GM18867 (cell line): ENCODE measurements around the gene ALOX5.
A peak's percentile ranks its signal among the peaks of the same experiment; 100 is the strongest.
"Not testable (repeated sequence)": the region's sequence is repeated elsewhere in the genome, so short reads cannot be mapped to it uniquely, and the experiment has no call there.

Experiments used
- ATAC-seq: cut with Tn5 transposase; IDR thresholded peaks from one replicate; pipeline ENCODE4 v1.9.1; 2021; ENCODE audit warnings: mild to moderate bottlenecking, moderate library complexity; ENCODE audit not compliant: unreplicated experiment

The ALOX5 gene

DNA sequence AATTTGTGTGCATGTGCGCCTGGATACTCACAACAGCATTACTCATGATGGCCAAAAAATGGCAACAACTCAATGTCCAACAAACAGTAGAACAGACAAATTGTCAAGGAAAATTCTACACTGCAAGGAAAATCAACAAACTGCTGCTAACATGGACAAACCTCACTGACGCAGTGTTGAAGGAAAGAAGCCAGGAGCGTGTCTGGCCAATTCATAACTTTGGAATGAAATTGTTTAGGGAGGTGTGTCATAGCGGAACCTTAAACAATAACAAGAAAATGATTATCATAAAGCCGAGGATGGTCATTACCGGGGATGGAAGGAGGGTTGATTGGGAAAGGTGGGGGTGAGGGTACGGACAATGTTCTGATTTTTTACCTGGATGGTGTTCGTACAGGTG is 29.1 kb downstream of the ALOX5 start:
- ATAC-seq, result no peak

DNA sequence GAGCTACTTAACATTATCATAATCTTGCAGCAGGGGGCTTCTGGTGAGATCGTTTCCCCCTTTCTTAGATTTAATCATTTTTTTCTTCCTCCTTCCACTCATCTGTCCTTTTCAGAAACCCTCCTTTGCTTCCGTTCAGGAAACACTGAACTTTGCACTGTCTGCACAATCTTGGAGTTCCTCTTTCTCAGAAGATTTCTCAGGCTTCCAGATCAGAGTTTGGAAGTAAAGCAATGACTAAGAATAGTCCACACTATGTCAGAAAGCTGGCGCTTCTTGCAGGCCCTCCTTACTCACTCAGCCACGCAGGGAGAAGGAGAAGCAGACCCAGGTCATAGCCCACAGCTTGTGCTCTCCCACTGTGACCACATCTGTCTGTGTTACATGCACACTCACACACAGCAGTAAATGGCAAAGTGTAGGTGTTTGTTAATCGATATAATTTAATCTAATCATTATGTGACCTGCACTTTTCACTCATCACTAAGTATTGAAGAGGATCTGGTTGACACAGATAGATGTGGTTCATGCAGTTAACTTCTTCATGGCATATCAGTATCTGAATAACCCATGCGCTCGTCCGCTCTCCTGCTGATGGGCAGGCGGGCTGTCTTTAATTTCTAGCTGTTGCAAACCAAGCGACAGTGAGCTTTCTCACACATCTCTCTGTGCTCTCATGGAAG is 30.2 kb downstream of the ALOX5 start:
- ATAC-seq, result no peak

DNA sequence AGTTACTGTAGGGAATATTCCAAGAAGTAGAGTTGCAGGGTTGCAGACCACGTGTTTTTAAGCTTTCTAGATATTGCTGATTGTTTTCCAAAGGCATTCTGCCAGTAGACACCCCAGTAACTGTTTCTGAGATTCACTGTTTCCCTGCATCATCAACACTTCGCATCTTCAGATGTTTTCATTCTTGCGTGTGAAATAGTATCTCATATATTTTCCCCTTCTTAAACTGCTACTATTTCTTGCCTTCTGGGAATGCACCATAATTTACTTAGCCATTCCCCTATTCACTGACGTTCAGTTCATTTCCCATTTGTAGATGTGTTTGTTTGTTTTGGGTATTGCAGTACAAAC is 30.7 kb downstream of the ALOX5 start:
- no peak for ATAC-seq

DNA sequence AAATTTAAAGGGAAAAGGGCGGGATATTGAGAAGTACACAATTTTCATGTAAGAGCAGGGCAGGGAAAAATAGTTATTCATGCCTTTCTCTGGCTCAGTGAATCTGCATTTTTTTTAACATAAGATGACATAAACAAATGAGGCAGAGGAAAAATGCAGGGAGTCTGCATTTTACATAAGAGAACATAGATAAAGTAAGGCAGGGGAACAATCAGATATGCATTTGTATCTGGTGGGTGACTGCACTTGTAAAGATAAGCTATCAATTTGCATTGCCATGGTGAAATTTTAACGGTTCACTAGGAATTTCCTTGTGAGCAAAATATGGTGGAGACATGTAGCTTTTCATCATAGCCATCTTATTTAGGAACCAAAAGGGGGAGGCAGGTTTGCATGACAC is 33.5 kb downstream of the ALOX5 start:
- ATAC-seq, result no peak

DNA sequence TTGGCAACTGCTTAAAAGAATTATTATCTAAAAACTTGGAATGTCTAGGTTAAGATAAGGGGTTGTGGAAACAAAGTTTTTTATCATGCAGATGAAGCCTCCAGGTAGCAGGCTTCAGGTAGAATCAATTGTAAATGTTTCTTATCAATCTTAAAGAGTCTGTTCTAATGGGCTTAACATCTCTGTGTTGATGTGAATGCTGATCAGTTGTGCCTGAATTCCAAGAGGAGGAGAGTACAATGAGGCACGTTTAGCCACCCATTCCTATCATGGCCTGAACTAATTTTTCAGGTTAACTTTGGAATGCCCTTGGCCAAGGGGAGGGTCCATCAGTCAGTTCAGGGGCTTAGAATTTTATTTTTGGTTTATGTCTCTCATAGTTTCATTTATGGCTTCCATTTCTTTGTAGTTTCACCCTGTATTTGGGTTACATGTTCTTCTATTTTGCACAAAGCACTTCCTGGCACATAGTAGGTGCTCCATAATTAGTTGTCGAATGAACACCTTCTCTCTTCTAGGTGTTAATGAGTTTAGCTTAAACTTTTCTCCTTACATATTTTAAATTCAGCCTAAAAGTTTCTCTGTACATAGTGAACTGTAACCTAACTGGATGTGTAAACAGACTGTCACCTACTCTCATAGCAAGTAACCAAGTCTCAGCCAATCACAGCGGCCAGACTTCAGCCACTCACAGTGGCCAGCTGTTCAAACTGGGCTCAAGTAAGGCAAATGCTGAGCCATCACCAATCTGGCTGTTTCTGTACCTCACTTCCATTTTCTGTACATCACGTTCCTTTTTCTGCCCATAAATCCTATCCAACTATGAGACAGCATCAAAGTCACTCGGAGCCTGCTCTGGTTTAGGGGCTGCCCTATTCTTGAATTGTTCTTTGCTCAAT is 34.7 kb downstream of the ALOX5 start:
- ATAC-seq, result no peak

DNA sequence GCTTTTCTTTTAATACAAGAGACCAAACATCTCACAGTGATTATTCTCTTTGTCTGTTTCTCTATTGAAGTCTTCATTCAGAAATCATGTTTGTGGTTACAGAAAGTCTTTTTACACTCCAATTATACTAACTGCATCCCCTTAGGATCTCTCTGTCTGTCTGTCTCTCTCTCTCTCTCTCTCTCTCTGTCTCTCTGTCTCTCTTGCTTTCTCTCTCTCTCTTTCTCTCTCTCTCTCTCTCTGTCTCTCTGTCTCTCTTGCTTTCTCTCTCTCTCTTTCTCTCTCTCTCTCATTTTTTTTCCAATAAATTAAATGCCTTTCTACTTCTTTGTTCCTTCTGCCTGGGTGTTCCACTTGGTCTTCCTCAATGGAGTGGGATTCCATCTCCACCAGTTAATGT is 35.3 kb downstream of the ALOX5 start:
- ATAC-seq, result not testable (repeated sequence)

DNA sequence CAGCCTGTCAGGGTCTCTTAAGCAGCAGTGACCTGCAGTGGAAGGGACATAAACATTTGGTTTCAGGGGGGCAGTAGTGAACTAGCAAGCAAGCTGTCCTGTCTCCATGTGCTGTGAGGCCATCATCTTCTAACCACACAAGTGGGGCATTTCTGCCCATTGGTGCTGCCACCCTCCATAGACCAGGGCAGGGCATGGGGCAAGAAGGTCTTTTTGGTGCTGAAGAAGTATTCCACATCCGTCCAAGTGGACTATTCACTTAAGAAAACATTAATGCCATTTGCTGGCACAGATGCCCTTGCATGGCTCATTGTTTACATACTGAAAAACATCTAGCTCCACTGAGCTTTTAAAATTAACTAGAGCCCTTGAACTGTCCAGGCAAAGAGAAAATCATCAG is 35.8 kb downstream of the ALOX5 start:
- ATAC-seq, result no peak

DNA sequence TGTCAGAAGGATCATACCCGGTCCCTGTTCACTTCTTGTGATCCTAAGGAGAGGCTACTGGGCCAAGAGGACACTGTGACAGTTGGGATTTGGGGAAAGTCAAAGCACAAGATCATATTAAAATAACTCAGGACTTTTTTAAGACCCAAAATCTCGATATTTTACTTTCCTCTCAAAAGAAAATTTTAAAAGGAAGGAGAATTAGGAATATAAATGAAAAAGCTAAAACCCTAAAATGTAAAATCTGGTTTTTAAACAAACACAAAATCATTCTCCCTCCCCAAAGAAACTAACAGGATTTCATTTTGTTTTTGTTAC is 36.4 kb downstream of the ALOX5 start:
- ATAC-seq, result no peak

DNA sequence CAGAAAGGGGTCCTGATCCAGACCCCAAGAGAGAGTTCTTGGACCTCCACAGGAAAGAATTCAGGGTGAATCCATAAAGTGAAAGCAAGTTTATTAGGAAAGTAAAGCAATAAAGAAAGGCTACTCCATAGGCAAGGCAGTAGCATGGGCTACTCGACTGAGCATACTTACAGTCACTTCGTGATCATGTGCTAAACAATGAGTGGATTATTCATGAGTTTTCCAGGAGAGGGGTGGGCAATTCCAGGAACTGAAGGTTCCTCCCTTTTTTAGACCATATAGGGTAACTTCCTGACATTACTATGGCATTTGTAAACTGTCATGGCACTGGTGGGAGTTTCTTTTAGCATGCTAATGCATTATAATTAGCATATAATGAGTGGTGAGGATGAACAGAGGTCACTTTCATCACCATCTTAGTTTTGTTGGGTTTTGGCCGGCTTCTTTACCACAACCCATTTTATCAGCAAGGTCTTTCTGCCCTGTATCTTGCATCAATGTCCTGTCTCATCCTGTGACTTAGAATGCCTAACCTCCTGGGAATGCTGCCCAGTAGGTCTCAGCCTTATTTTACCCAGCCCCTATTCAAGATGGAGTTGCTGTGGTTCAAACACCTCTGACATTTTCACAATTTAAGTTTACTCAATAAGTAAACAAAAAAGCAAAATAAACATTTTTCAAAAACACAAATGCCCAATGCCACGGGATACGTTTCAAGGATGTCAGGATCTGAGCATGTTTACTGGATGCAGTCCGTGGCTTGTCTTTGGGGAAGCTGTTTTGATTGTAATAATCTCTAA is 37.0 kb downstream of the ALOX5 start:
- ATAC-seq, result no peak

DNA sequence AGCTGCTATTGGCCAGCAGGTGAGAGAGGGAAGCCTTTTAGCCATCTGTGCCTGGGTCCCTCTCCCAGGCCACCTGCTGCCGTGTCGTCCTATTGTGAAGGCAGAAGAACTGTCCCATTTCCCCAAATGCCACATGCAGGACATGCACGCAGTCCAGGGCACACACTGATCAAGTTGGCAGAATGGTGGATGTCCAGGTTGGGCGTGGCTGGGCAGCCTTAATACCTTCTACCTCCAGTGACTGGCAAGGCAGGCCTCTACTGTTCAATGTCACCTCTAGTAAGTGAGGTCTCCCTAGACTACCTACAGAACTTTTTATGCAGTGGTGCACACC is 37.6 kb downstream of the ALOX5 start:
- ATAC-seq, result no peak

DNA sequence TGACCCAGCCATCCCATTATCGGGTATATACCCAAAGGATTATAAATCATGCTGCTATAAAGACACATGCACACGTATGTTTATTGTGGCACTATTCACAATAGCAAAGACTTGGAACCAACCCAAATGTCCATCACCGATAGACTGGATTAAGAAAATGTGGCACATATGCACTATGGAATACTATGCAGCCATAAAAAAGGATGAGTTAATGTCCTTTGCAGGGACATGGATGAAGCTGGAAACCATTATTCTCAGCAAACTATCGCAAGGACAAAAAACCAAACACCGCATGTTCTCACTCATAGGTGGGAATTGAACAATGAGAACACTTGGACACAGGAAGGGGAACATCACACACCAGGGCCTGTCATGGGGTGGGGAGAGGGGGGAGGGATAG is 41.0 kb downstream of the ALOX5 start:
- ATAC-seq, result not testable (repeated sequence)

DNA sequence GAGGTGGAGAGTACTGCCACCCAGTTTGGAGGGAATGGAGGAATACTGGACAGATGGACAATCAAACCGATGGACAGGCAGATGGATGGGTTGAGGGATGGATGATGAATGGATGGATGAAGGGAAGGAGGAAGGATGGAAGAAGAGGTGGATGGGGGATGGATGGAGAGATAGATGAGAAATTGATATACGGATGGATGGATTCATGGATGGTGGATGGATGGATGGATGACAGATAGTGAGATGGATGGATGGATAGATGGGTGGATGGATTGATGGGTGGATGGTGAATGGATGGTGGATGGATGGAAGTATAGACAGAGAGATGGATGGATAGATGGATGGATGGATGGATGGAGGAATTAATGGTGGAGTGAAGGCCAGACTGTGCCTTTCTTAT is 42.6 kb downstream of the ALOX5 start:
- ATAC-seq, result no peak

DNA sequence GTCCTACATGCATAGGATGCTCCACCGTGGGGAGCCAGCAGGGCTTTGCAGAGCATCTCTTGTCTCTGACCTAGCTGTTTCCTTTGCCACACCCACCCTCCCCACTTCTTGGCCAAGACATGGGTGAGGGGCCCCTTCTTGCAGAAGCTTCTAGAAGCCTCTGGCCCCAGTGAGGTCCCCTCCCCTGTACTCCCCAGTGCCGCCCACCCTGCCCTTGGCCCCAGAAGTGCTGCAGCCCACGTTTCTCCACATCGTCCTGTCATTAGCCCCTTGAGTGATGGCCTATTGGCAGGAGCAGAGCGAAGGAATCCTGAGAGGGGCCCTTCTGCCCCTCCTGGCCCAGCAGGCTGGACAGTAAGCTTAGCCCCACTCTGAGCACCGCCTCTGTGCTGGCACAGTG is 43.7 kb downstream of the ALOX5 start:
- no peak for ATAC-seq

DNA sequence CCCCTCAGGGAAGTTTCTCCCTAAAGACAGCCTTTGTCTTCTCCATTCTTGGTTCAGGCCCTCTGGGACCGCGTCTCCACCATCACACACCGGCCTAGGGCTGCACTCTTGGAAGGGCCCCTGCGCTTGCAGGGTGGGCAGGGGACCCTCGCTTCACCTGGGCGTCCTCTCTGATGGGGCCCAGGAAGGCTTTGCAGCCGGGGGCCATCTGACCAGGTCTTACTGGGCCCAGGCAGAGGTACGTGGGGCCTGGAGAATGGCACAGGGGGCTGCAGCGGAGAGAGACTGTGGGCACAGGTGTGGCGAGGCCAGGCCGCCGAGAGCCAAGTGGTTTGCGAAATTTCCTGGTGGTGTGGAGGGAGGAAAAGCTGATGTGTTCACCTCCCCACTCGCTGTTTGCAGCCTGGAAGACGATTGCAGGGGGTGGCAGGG is 44.4 kb downstream of the ALOX5 start:
- ATAC-seq, result no peak

DNA sequence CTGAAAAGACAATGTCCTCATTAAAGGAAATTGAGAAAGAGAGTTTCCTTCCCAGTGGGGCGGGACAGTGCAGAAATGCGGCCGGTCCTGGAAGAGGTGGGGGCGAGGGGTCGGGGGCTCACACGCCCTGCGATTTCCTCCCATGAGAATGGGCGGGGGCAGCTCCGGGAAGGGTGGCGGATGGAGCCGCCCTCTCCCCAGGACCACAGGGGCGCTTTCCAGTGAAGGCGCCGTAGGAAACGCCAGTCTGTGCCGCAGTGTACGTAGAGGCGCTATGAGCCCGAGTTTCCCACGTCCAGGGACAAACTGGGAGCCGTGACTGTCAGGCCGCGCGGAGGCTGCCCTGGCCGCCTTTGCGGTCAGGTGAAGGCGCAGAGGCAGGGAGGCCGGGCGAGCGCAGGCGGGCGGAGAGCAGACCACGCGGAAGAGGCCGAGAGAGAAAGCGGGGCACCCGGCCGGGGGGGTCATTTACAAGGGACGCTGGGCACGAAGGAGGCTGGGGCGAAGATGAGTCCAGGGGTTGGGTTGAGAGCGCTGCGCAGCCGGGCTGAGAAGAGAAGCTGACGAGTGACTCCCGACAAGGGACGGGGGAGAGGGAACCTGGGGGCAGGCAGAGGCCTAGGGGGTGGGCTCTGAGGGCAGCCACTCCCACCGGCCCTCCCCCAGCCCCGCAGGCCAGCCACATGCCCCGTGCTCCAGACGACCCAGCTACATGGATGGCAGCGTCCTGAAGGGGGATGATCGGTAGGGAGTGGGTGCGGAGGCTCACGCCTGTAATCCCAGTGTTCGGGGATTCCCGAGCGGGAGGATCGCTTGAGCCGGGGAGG is 45.0 kb downstream of the ALOX5 start:
- ATAC-seq, result peak; percentile 69

DNA sequence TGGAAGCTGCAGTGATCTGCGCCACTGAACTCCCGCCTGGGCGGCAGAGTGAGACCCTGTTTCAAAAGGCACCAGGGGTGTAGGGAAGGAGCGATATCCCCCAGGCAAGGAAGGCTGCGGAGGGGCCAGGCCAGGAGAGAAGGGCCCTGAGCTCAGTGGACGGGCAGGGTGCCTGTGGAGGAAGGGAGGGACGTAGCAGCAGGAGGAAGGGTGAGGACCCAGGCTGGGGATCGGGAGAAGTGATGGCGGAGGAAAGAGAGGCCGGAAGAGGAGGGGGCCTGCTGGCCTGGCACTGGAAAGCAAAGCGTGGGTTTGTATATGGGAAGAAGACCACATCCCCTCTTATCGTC is 45.6 kb downstream of the ALOX5 start:
- ATAC-seq, result peak; percentile 3

DNA sequence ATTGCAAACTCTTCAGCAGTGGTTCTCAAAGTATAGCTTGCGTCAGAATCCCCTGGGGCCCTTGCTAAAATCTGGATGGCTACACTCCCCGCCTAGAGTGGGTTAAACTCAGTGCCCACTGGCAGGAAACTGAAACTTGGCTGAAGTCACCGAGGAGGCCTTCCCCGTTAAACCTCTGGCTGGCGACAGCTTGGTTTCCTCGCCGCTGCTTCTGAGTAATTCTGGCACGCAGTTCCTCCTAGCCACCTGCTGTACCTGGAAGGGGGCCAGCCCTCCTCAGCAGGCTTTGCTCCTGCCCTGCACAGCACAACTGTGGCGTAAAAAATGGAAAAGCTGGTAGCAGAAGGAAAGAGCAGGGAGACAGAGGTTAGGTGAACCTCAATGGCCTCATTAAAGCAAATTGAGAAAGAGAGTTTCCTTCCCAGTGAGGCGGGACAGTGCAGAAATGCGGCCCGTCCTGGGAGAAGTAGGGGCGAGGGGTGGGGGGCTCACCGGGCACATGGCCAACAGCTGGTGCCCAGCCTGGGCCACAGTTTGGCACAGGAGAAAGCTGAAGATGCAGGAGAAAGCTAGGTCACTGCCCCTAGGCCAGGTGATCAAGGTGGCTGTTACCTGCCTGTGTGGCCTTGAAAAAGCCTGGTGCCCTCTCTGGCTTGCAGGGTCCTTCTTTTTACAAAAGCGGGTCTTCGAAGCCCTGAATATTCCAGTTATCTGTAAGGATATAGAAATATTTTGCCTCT is 46.6 kb downstream of the ALOX5 start:
- ATAC-seq, result peak; percentile 65

DNA sequence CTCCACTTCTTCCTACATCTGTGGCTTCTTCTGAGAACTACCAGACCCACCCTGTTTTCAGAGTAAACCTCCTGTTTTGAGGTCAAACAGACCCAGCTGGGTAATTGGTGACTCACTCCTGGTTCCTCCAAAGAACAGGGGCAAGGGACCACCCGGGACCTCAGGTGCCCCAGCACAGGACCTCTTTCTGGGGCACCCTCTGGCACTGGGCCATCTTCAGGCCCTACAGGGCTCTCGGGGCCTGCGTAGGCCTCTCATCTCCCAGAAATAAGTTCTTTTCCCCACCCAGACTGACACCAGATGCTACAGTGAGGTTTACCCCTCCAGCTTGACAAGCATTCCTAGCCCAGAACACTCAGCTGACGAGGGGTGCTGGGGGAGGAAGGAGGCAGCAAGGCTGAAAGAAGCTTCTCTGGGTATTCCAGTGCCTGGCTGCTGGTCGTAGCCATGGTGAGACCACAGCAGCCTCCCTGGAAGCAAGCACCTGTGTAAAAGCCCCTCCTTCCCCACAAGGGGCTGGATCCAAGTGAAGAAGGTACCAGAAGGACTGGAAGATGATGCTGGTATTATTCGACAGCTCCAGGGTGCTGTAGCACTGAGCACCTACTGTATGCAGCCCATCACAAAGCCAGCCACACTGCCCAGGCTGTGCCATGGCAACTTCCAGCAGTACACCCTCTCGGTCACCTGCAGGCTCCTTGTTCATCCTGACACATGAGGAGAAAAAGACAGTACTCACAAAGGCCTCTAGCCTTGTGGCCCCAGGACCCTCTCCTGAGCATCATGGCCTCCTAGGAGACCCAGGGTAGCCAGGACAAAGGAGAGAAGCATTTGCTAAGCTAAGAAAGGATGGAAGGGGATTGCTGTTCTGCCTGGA is 47.4 kb downstream of the ALOX5 start:
- ATAC-seq, result peak; percentile 23

DNA sequence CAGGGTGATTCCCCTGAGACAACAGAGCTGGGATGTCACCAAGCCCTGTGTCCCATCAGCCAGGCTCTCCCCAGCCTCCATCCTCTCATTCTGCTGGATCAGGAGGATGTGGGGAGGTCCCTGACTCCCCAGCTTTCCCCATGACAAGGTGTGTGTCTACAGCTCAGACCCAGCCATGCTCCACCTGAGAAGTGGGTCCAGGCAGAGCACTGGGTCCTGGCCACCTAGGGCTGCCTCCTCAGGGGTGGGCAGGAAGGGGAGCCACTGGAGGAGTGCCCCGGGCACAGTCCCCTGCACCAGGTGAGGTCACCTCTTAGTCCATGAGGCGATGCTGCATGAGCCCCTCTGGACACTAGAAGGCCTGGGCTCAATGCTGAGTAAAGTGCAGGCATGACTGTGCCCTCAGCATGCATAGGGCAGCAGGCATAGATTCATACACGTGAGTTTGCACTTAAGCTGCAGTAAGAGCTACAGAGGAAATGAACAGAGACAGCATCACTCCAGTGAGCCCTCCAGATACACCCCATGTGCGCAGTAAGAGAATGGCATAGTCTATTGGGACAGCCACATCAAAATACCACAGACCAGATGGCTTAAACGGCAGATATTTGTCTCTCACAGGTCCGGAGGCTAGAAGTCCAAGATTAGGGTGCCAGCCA is 48.3 kb downstream of the ALOX5 start:
- no peak for ATAC-seq
